SK-N-SH treated with all-trans-retinoic acid at 6 μM for 48 hours (cell line): Measurements from ENCODE around the gene LRP11.

Source experiments
- ATAC-seq: fragments of 200-7000 bp; cut with Tn5 transposase; 3 replicates; pipeline ENCODE4 v1.9.1; 2020; ENCODE audit warnings: mild to moderate bottlenecking, moderate library complexity
- ARNTL ChIP-seq: fragments of 450-650 bp; formaldehyde crosslinking; IDR thresholded peaks from 2 replicates; pipeline ENCODE4 v1.5.0; 2020; ENCODE audit warnings: low read depth, mild to moderate bottlenecking, moderate library complexity, borderline replicate concordance
- CSDC2 ChIP-seq: fragments of 250-450 bp; sonication (Bioruptor Pico); IDR thresholded peaks from 2 replicates; pipeline ENCODE4 v1.5.0; 2020; ENCODE audit warnings: mild to moderate bottlenecking, moderate library complexity
- ESRRG ChIP-seq: fragments of 250-450 bp; sonication (Bioruptor Pico); IDR thresholded peaks from 2 replicates; pipeline ENCODE4 v1.6.1; 2021; ENCODE audit warnings: mild to moderate bottlenecking
- GLIS3 ChIP-seq: fragments of 250-450 bp; sonication (Bioruptor Pico); IDR thresholded peaks from 2 replicates; pipeline ENCODE4 v1.5.0; 2020; ENCODE audit warnings: mild to moderate bottlenecking, moderate library complexity
- ISL1 ChIP-seq: fragments of 250-450 bp; sonication (Bioruptor Pico); IDR thresholded peaks from 2 replicates; pipeline ENCODE4 v2.1.2; 2022; ENCODE audit warnings: mild to moderate bottlenecking, moderate library complexity
- PPARA ChIP-seq: fragments of 250-450 bp; sonication (Bioruptor Pico); IDR thresholded peaks from 2 replicates; pipeline ENCODE4 v1.5.0; 2020; ENCODE audit warnings: mild to moderate bottlenecking, borderline replicate concordance
- SNAI2 ChIP-seq: fragments of 250-450 bp; sonication (Bioruptor Pico); IDR thresholded peaks from 2 replicates; pipeline ENCODE4 v1.5.0; 2020; ENCODE audit warnings: mild to moderate bottlenecking, moderate library complexity
- TCF4 ChIP-seq: fragments of 250-450 bp; sonication (Bioruptor Pico); IDR thresholded peaks from 2 replicates; pipeline ENCODE4 v1.8.0; 2021; ENCODE audit warnings: mild to moderate bottlenecking, moderate library complexity, borderline replicate concordance
- TOX ChIP-seq: fragments of 250-450 bp; sonication (Bioruptor Pico); IDR thresholded peaks from 2 replicates; pipeline ENCODE4 v1.8.0; 2021; ENCODE audit warnings: mild to moderate bottlenecking, moderate library complexity, borderline replicate concordance
- ZC3H10 ChIP-seq: fragments of 250-450 bp; sonication (Bioruptor Pico); IDR thresholded peaks from 2 replicates; pipeline ENCODE4 v1.5.1; 2021; ENCODE audit warnings: mild to moderate bottlenecking, moderate library complexity
- ZFP3 ChIP-seq: fragments of 250-450 bp; sonication (Bioruptor Pico); IDR thresholded peaks from 2 replicates; pipeline ENCODE4 v1.5.0; 2020; ENCODE audit warnings: mild to moderate bottlenecking, moderate library complexity
- ZFP30 ChIP-seq: fragments of 450-650 bp; formaldehyde crosslinking; IDR thresholded peaks from 2 replicates; pipeline ENCODE4 v1.5.0; 2022; ENCODE audit warnings: mild to moderate bottlenecking, moderate library complexity
- ZNF565 ChIP-seq: fragments of 450-650 bp; formaldehyde crosslinking; conservative IDR thresholded peaks from 2 replicates; pipeline ENCODE4 v1.5.0; 2020; ENCODE audit warnings: low read depth, mild to moderate bottlenecking, moderate library complexity
- ZNF70 ChIP-seq: fragments of 450-650 bp; formaldehyde crosslinking; IDR thresholded peaks from 2 replicates; pipeline ENCODE4 v1.5.0; 2020; ENCODE audit warnings: mild to moderate bottlenecking, moderate library complexity
- ZNF8 ChIP-seq: fragments of 450-650 bp; formaldehyde crosslinking; IDR thresholded peaks from 2 replicates; pipeline ENCODE4 v1.5.0; 2020; ENCODE audit warnings: mild to moderate bottlenecking, moderate library complexity
- TF ChIP-seq, protein P1 (sequence below): fragments of 250-450 bp; sonication (Bioruptor Pico); IDR thresholded peaks from 2 replicates; pipeline ENCODE4 v1.8.0; 2021; ENCODE audit warnings: low read depth, mild to moderate bottlenecking, moderate library complexity, borderline replicate concordance
- TF ChIP-seq, protein P2 (sequence below): fragments of 250-450 bp; sonication (Bioruptor Pico); IDR thresholded peaks from 2 replicates; pipeline ENCODE4 v1.5.1; 2020; ENCODE audit warnings: low read depth, mild to moderate bottlenecking, moderate library complexity
- TF ChIP-seq, protein P3 (sequence below): fragments of 250-450 bp; sonication (Bioruptor Pico); IDR thresholded peaks from 2 replicates; pipeline ENCODE4 v1.5.1; 2021; ENCODE audit warnings: mild to moderate bottlenecking, moderate library complexity
- TF ChIP-seq, protein P4 (sequence below): fragments of 250-450 bp; sonication (Bioruptor Pico); IDR thresholded peaks from 2 replicates; pipeline ENCODE4 v1.8.0; 2020; ENCODE audit warnings: mild to moderate bottlenecking, moderate library complexity, borderline replicate concordance

Gene LRP11

DNA sequence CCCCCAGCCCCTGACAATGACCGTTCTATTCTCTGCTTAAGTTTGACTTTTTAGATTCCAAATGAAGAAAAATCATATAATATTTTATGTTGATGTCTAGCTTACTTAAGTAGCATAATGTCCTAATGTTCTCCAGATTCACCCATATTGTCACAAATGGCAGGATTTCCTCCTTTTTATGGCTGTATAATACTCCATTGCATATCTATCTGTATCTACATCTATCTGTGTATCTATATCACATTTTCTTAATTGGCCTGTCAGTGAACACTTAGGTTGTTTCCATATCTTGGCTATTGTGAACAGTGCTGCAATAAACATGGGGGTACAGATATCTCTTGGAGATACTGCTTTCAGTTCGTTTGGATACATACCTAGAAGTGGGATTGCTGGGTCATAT, 7.0 kb upstream of the LRP11 start:
- TF ChIP-seq TCF4 (CRISPR knock-in tag) (no peak), PPARA (no peak), ZNF565 (CRISPR knock-in tag) (no peak), ZC3H10 (CRISPR knock-in tag) (no peak), CSDC2 (CRISPR knock-in tag) (no peak), ESRRG (CRISPR knock-in tag) (no peak), ARNTL (CRISPR knock-in tag) (no peak), SNAI2 (CRISPR knock-in tag) (no peak), ZFP30 (no peak)
- TF ChIP-seq, protein P1, sequence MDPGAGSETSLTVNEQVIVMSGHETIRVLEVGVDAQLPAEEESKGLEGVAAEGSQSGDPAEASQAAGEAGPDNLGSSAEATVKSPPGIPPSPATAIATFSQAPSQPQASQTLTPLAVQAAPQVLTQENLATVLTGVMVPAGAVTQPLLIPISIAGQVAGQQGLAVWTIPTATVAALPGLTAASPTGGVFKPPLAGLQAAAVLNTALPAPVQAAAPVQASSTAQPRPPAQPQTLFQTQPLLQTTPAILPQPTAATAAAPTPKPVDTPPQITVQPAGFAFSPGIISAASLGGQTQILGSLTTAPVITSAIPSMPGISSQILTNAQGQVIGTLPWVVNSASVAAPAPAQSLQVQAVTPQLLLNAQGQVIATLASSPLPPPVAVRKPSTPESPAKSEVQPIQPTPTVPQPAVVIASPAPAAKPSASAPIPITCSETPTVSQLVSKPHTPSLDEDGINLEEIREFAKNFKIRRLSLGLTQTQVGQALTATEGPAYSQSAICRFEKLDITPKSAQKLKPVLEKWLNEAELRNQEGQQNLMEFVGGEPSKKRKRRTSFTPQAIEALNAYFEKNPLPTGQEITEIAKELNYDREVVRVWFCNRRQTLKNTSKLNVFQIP (CRISPR knock-in tag) = no peak
- TF ChIP-seq, protein P2, sequence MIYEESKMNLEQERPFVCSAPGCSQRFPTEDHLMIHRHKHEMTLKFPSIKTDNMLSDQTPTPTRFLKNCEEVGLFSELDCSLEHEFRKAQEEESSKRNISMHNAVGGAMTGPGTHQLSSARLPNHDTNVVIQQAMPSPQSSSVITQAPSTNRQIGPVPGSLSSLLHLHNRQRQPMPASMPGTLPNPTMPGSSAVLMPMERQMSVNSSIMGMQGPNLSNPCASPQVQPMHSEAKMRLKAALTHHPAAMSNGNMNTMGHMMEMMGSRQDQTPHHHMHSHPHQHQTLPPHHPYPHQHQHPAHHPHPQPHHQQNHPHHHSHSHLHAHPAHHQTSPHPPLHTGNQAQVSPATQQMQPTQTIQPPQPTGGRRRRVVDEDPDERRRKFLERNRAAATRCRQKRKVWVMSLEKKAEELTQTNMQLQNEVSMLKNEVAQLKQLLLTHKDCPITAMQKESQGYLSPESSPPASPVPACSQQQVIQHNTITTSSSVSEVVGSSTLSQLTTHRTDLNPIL (CRISPR knock-in tag) = no peak
- TF ChIP-seq, protein P3, sequence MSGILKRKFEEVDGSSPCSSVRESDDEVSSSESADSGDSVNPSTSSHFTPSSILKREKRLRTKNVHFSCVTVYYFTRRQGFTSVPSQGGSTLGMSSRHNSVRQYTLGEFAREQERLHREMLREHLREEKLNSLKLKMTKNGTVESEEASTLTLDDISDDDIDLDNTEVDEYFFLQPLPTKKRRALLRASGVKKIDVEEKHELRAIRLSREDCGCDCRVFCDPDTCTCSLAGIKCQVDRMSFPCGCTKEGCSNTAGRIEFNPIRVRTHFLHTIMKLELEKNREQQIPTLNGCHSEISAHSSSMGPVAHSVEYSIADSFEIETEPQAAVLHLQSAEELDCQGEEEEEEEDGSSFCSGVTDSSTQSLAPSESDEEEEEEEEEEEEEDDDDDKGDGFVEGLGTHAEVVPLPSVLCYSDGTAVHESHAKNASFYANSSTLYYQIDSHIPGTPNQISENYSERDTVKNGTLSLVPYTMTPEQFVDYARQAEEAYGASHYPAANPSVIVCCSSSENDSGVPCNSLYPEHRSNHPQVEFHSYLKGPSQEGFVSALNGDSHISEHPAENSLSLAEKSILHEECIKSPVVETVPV (CRISPR knock-in tag) = no peak
- TF ChIP-seq, protein P4, sequence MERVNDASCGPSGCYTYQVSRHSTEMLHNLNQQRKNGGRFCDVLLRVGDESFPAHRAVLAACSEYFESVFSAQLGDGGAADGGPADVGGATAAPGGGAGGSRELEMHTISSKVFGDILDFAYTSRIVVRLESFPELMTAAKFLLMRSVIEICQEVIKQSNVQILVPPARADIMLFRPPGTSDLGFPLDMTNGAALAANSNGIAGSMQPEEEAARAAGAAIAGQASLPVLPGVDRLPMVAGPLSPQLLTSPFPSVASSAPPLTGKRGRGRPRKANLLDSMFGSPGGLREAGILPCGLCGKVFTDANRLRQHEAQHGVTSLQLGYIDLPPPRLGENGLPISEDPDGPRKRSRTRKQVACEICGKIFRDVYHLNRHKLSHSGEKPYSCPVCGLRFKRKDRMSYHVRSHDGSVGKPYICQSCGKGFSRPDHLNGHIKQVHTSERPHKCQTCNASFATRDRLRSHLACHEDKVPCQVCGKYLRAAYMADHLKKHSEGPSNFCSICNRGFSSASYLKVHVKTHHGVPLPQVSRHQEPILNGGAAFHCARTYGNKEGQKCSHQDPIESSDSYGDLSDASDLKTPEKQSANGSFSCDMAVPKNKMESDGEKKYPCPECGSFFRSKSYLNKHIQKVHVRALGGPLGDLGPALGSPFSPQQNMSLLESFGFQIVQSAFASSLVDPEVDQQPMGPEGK = no peak
- no peak for ATAC-seq

DNA sequence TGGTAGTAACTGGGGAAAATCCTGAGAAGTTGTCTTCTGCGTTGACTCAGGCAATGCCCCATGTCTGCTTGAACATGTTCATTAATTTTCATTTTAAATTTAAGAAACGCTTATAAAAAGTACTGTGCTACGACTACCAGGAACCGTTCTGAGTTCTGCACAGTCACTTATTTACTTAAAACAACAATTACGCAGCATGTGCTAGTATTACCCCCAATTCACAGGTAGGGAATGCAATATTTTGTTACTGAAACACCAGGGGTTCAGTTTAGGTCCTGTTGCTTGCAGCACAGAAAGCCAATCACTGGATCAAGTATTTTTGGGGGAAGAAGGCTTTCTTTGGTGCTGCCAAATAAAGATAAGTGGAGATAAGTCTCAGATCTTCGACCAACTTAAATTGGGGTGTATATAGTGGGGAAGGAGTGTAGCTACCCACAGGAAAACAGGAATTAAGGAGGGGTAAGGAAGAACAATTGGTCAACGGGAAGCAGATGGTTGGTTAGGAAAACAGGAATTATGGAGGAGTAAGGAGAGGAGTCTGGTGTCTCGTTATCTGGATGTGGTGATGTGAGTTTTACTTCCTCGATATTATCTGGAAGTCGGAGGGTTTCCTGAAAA, 5.2 kb upstream of the LRP11 start:
- TF ChIP-seq ZFP3 (no peak), ZNF70 (CRISPR knock-in tag) (no peak), GLIS3 (no peak), ISL1 (CRISPR knock-in tag) (no peak), ZC3H10 (CRISPR knock-in tag) (no peak), ZNF8 (no peak), PPARA (no peak), SNAI2 (CRISPR knock-in tag) (no peak), TOX (CRISPR knock-in tag) (no peak)
- TF ChIP-seq, protein P4 = no peak
- ATAC-seq = no peak

DNA sequence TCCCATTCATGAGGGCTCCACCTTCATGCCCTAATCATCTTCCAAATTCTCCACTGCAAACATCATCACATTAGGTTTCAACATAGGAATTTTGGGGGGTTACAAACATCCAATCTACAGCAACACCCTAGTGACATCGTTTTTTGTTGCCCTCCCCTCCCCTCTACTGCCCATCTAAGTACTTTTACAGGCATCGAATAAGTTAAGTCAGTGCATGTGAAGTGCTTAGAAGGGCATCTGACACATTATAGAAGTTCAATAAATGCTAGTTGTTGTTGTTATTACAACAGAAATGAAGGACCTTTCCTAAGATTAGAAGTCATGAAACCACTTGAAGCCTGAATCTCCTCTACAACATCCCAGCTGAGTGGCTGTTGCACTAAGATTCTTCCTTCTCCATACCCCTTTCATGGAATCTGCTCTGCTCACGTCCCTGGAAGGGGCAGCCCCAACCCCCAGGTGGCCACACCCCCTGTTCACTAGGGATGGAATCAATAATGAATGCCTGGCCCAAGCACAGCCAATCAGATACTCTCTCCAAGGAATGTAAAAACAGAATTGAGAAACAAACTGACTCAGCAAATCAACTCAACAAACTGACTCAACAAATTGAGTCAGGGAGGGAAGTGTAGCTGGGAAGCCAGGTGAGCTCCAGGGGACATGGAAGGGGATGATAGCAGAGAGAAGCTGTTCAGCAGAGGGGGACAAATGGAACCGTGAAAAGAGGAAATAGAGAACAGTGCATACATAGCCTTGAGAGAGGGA, 3.9 kb upstream of the LRP11 start:
- ATAC-seq = no peak
- no peak for TF ChIP-seq ZNF8
- TF ChIP-seq PPARA = no peak
- no peak for TF ChIP-seq ARNTL (CRISPR knock-in tag)
- no peak for TF ChIP-seq GLIS3
- no peak for TF ChIP-seq ISL1 (CRISPR knock-in tag)
- TF ChIP-seq ZNF70 (CRISPR knock-in tag) = no peak
- TF ChIP-seq, protein P2 (CRISPR knock-in tag) = no peak
